HUES64 (cell line): ENCODE results near the gene CHI3L2.

Experiments
- H3K27ac ChIP-seq: 2 replicates; pipeline ENCODE4 v1.7.0; 2013; ENCODE audit warnings: low read depth, low read length, inconsistent platforms
- H3K27me3 ChIP-seq: 2 replicates; pipeline ENCODE4 v1.6.1; 2013; ENCODE audit warnings: mild to moderate bottlenecking, low read length; ENCODE audit not compliant: insufficient read depth
- H3K36me3 ChIP-seq: 2 replicates; pipeline ENCODE4 v1.6.1; 2013; ENCODE audit warnings: mild to moderate bottlenecking, low read length; ENCODE audit not compliant: insufficient read depth
- H3K4me1 ChIP-seq: 2 replicates; pipeline ENCODE4 v1.6.1; 2013; ENCODE audit warnings: mild to moderate bottlenecking, low read length, moderate library complexity; ENCODE audit not compliant: insufficient read depth
- H3K4me3 ChIP-seq: 2 replicates; pipeline ENCODE4 v1.5.1; 2013; ENCODE audit warnings: mild to moderate bottlenecking, low read length, moderate library complexity
- H3K9ac ChIP-seq: 2 replicates; pipeline ENCODE4 v1.6.1; 2013; ENCODE audit warnings: mild to moderate bottlenecking, low read depth, low read length
- H3K9me3 ChIP-seq: 2 replicates; pipeline ENCODE4 v1.6.1; 2013; ENCODE audit warnings: low read depth, low read length; ENCODE audit not compliant: insufficient read depth
- WGBS: fragments of 150-250, 120-280 bp; methylation state at CpG from one replicate; pipeline ENCODE4 v1.1.7; 2013; ENCODE audit warnings: missing lambda C conversion rate; 5-methylcytosine and 5-hydroxymethylcytosine counted together

Gene CHI3L2

DNA sequence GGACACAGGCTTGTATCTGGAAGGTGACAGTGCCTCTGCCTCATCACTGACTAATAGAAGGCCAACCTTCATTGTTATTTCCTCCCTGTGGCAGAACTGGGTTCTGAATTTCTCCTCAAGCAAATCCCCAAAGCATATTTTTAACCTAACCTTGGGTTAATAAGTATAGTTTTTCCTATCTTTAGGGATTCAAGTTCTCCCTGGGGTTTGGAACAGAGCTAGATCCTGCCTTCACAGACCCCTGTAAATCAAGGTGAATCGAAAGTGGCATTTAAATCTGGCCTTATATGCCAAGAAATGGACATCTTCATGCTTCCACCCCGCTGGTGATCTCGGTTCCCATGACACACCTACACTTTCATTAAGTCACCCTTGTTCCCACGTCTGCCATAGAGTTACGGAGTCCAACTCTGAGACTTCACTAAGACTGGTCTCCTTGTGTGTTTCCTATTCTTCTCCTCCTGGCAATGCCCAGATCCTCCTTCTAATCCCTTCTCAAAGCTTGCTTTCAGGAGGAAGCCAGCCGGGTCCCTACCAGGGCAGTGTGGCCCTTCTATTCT lies 4.3 kb upstream of the CHI3L2 start:
- Histone ChIP-seq H3K4me3 (no peak overlapping the region), H3K4me1 (peaks cover 23% of the 10 kb centered on the region), H3K27ac (no peak overlapping the region), H3K27me3 (no peaks in the 10 kb centered on the region), H3K9me3 (no peaks in the 10 kb centered on the region), H3K36me3 (no peaks in the 10 kb centered on the region), H3K9ac (no peak overlapping the region)
- WGBS: 88% methylated on average over 6 of the region's 6 CpGs

DNA sequence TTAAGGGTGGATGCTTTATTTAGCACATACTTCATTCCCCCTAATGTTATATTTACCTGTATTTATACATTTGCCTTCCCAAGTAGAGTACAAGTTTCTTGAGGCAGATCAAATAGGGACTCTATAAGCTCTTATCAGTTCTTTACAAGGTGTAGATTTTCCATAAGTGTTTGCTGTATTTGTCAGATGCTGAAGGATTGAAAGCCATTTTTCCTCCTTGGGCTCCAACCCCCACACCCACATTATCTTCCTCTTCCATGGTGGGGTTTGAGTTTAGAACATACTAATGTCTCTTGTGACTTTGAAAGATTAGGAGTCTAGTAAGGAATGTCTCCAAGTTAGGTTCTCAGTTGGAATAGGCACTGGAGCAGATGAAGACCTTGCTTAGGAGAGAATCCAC lies 2.4 kb upstream of the CHI3L2 start:
- Histone ChIP-seq H3K9ac (no peak overlapping the region), H3K36me3 (no peaks in the 10 kb centered on the region), H3K27me3 (no peaks in the 10 kb centered on the region), H3K4me3 (no peak overlapping the region), H3K27ac (no peak overlapping the region), H3K9me3 (no peaks in the 10 kb centered on the region), H3K4me1 (peaks cover 17% of the 10 kb centered on the region)

DNA sequence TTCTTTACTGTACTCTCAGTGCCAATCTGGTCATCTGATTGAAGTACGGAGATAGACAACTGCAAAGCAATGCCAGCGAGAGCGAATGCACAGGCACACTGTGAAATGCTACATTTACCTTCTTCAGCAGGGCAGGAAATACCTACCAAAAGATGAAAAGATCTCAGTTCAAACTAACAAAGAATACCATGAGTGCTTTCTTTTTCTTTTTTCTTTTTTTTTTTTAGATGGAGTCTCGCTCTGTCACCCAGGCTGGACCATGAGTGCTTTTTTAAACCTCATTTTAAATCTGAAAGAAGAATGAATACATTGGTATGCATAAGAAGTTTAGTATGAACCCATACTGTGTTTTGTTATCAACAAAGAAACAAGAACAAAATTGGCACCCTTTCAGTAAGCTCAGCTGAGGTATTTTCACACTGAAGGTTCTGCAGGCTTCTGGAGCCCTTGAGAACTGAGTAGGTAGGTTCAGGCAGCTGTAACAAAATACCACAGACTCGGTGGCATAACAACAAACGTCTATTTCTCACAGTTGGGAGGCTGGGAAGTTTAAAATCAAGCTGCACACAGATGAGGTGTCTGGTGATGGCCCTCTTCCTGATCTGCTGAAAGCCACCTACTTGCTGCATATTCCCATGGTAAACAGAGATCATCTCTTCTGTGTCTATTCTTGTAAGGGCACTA lies 1.7 kb upstream of the CHI3L2 start:
- H3K27ac ChIP-seq: no peak overlapping the region
- no peak overlapping the region for H3K4me3 ChIP-seq
- peaks cover 15% of the 10 kb centered on the region for H3K4me1 ChIP-seq
- no peaks in the 10 kb centered on the region for H3K9me3 ChIP-seq
- WGBS: 78% methylated on average over 5 of the region's 6 CpGs
- H3K36me3 ChIP-seq: no peaks in the 10 kb centered on the region
- H3K9ac ChIP-seq: no peak overlapping the region
- H3K27me3 ChIP-seq: no peaks in the 10 kb centered on the region

DNA sequence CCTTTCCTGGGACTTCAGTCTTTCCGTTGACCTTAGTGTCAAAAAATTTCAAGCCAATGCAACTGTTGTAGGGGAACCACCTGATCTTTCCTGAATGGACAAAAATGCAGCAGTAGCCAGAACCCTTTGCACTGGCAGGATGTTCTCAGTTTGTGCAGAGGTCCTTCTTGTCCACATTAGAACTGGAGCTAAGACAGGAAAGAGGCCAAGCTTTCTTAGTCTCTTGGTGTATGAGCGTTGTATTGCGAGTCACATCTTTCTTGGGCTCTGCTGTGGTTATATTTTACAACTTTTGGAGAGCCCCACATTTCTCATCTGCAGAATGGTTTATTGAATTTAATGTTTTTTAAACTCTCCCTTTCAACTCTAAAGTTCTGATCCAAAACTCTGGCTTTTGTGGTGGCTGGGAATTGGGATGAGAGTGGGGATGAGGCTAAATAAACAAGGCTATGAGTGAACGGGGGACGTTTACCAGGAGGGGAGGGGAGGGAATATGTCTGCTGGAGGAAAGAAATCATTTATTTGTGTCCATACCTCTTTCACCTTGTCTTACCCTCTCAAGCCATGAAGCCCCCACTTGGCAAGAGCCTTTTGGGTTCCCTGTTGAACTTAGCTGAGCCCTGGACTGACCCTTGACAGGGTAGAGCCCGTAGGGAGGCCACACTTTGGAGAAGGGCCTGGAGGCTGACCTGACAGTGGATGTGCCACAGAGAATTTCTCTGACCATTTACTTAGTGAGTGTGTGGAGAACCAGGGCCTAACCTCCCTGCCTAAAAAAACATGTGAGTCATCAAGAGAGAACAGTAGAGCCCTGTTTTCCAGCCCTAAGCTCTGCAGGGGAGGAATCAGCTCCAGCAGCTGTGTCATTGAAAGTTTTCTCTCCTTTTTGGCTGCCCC lies 586 bp downstream of the CHI3L2 start:
- no peaks in the 10 kb centered on the region for H3K27me3 ChIP-seq
- no peak overlapping the region for H3K9ac ChIP-seq
- no peaks in the 10 kb centered on the region for H3K36me3 ChIP-seq
- H3K4me3 ChIP-seq: no peak overlapping the region
- WGBS: 95% methylated on average over 5 of the region's 6 CpGs
- H3K4me1 ChIP-seq: peaks cover 8% of the 10 kb centered on the region; the same call in 1 of the 2 replicates
- no peaks in the 10 kb centered on the region for H3K9me3 ChIP-seq
- no peak overlapping the region for H3K27ac ChIP-seq

DNA sequence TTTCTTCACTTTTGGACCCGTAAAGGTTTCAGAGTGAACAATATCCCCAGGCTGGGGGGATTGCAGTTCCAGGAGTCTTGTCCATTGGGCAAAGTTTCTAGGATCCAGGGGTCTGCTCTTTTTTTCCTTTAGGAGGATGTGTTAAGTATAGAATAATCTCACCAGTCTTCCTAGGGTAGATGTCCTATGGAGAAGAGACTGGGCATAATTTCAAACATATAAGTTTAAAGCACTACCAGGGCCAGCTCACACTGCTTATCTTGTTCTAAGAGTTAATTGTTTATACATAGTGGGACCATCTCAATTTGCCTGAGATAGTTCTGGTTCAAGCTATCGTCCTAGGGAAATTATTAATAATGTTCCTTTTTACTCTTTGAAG lies 1.2 kb downstream of the CHI3L2 start:
- Histone ChIP-seq H3K9ac (no peak overlapping the region), H3K4me1 (peaks cover 8% of the 10 kb centered on the region; the same call in 1 of the 2 replicates), H3K27ac (no peak overlapping the region), H3K27me3 (no peaks in the 10 kb centered on the region), H3K9me3 (no peaks in the 10 kb centered on the region), H3K36me3 (no peaks in the 10 kb centered on the region), H3K4me3 (no peak overlapping the region)
- WGBS: 59% methylated on average over 1 of the region's 2 CpGs

DNA sequence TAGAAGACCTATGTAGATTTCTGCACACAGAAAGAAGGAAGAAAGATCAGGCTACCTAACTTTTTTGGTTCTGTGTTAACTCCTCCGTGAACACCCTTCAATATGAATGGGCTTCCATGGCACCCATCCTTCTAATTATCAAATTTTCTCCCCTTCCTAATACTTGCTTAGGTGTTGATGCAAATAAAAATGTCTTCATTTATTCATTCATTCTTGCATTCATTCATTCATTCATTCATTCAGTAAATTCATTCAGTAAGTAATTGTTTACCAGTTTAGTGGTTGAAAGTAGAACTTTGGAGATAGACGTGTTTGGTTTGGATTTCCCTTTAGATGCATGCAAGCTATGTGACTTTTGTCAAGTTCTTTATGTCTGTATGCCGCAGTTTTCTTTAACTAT lies 4.6 kb downstream of the CHI3L2 start:
- H3K9ac ChIP-seq: no peak overlapping the region
- no peaks in the 10 kb centered on the region for H3K36me3 ChIP-seq
- H3K4me3 ChIP-seq: no peak overlapping the region
- 100% methylated on average over 1 of the region's 3 CpGs for WGBS
- H3K27me3 ChIP-seq: no peaks in the 10 kb centered on the region
- peaks cover 5% of the 10 kb centered on the region; the same call in 1 of the 2 replicates for H3K4me1 ChIP-seq
- H3K9me3 ChIP-seq: no peaks in the 10 kb centered on the region
- H3K27ac ChIP-seq: no peak overlapping the region

DNA sequence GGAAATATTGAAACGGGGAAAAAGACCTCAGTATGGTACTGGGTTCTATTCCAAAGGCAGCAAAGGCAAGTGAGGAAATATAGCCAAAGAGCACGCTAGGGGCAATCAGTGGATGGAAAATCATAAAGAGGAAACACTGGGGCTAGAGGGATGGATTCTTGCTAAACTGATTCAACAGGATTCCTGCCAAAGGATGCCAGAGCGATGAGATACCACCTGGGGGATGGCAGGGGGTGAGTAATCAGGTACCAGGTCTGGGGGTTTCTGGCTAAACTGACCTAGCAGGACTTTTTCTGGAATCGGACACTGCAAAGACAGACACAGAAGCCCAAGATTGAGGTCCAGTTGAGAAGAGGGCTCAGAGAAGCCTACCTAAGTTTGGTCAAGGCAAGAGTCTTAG lies 6.7 kb downstream of the CHI3L2 start:
- WGBS: 91% methylated on average over 4 of the region's 4 CpGs
- Histone ChIP-seq H3K36me3 (no peaks in the 10 kb centered on the region), H3K9me3 (no peaks in the 10 kb centered on the region), H3K4me1 (peaks cover 5% of the 10 kb centered on the region; the same call in 1 of the 2 replicates), H3K27ac (no peak overlapping the region), H3K4me3 (no peak overlapping the region), H3K9ac (no peak overlapping the region), H3K27me3 (no peaks in the 10 kb centered on the region)

DNA sequence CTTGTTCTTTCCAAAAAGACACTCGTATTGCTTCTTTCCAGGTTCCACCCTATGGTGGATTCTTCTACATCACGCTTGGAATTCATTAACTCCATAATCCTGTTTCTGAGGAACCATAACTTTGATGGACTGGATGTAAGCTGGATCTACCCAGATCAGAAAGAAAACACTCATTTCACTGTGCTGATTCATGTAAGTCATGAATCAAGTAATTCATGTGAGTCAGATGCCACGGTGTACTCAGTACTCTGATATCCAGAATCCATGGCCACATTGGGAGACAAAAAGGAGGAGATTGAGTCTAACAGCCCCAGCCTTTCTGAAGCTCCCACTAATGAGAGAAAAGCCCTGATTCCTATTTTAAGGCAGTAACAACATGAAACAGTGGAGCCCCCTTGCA lies 7.4 kb downstream of the CHI3L2 start:
- H3K4me1 ChIP-seq: peaks cover 5% of the 10 kb centered on the region; the same call in 1 of the 2 replicates
- H3K27ac ChIP-seq: no peak overlapping the region
- 95% methylated on average over 3 of the region's 3 CpGs for WGBS
- no peak overlapping the region for H3K9ac ChIP-seq
- no peaks in the 10 kb centered on the region for H3K36me3 ChIP-seq
- no peaks in the 10 kb centered on the region for H3K27me3 ChIP-seq
- H3K9me3 ChIP-seq: no peaks in the 10 kb centered on the region
- H3K4me3 ChIP-seq: no peak overlapping the region

DNA sequence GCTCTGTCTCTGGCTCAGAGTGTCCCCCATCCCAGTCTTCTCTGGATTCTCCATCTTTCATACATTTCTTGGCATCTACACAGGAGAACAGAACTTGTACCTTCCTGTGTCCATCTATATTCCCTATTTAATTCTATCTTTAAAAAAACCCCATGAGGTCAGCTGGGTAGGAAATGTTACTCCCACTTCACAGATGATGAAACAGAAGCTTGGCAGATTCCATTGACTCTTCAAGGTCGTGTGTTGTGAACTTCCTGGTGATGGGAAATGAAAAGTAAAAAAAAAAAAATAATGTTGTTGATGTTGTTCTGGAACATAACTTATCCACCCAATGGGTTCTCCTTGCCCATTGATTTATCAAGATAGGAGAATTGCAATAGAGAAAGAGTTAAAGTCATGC lies 8.9 kb downstream of the CHI3L2 start:
- no peak overlapping the region for H3K4me3 ChIP-seq
- H3K4me1 ChIP-seq: peaks cover 5% of the 10 kb centered on the region; the same call in 1 of the 2 replicates
- WGBS: 87% methylated on average over 1 of the region's 1 CpG
- no peak overlapping the region for H3K9ac ChIP-seq
- no peaks in the 10 kb centered on the region for H3K27me3 ChIP-seq
- no peak overlapping the region for H3K27ac ChIP-seq
- no peaks in the 10 kb centered on the region for H3K36me3 ChIP-seq
- H3K9me3 ChIP-seq: no peaks in the 10 kb centered on the region

DNA sequence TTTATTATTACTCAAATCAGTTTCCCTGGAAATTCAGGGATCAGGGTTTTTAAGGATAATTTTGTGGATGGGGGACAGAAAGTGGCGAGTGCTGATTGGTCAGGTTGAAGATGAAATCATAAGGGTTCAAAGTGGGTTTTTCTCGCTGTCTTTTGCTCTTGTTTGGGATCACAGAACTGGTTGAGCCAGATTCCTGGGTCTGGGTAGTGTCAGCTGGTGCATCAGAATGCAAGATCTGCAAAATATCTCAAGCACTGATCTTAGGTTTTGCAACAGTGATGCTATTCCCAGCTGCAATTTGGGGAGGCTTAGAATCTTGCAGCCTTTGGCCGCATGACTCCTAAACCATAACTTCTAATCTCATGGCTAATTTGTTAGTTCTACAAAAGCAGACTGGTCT lies 9.3 kb downstream of the CHI3L2 start:
- no peak overlapping the region for H3K4me3 ChIP-seq
- no peaks in the 10 kb centered on the region for H3K27me3 ChIP-seq
- H3K27ac ChIP-seq: no peak overlapping the region
- WGBS: 96% methylated on average over 3 of the region's 3 CpGs
- no peak overlapping the region for H3K9ac ChIP-seq
- peaks cover 5% of the 10 kb centered on the region; the same call in 1 of the 2 replicates for H3K4me1 ChIP-seq
- no peaks in the 10 kb centered on the region for H3K36me3 ChIP-seq
- no peaks in the 10 kb centered on the region for H3K9me3 ChIP-seq

DNA sequence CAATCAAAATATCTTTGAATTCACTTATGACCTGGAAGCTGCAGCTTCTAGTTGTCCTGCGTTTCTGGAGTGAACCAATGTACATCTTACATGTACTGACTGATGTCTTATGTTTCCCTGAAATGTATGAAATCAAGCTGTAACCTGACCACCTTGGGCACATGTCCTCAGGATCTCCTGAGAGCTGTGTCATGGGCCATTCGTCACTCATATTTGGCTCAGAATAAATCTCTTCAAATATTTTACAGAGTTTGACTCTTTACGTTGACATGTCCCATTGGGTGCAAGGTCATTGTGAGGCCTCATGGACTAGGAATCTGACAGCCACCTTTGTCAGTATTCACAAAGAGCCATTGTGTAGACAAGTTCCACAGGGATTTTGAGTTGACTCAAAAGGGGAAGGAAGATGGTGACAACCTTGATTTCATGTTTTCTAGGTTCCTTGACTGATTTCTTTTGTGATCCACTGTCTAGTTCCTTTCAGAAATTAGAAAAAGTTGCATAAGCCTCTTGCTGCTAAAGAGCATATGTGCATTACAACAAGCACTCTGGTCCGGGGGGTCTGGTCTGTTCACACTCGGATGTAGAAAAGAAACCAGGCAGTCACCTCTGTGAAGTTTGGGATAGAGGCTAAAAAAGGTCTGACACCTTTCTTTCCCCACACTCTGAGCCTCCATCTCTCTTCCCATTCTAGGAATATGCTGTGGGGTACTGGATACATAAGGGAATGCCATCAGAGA lies 10.7 kb downstream of the CHI3L2 start:
- Histone ChIP-seq H3K9ac (no peak overlapping the region), H3K9me3 (no peaks in the 10 kb centered on the region), H3K4me1 (peaks cover 5% of the 10 kb centered on the region; the same call in 1 of the 2 replicates), H3K27me3 (no peaks in the 10 kb centered on the region), H3K4me3 (no peak overlapping the region), H3K27ac (no peak overlapping the region), H3K36me3 (no peaks in the 10 kb centered on the region)
- WGBS: 95% methylated on average over 5 of the region's 5 CpGs
